ENCODE data around the gene SEZ6L2. TPM values are rescaled to one million over a fixed set of nuclear protein-coding genes. Genes with fewer than 3 reads are reported as not detected.
"Not testable (repeated sequence)": the region's sequence is repeated elsewhere in the genome, so short reads cannot be mapped to it uniquely, and the experiment has no call there.

The SEZ6L2 gene
- total RNA-seq, 1 donor from 2014 or later: 8.7 TPM

GRCh38 chr16:29834079-29834478, 65.3 kb downstream of the SEZ6L2 start:
- no peak for DNase-seq (ENCODE audit: low read depth, low spot score)
- Mint-ChIP-seq H3K27ac (ENCODE audit: unreplicated experiment) (no peak overlapping the region), H3K4me3 (no peak overlapping the region), H3K36me3 (ENCODE audit: low read depth) (no peaks in the 10 kb centered on the region), H3K27me3 (ENCODE audit: low read depth) (no peaks in the 10 kb centered on the region), H3K9me3 (no peaks in the 10 kb centered on the region), H3K4me1 (no peaks in the 10 kb centered on the region)
- TF ChIP-seq CTCF (conservative IDR thresholded peaks at IDR 0.05): no peak

- not testable (repeated sequence) for DNase-seq (ENCODE audit: low read depth, low spot score); H3K36me3 Mint-ChIP-seq (ENCODE audit: low read depth); H3K4me1 Mint-ChIP-seq; H3K4me3 Mint-ChIP-seq; H3K27me3 Mint-ChIP-seq (ENCODE audit: low read depth); H3K9me3 Mint-ChIP-seq; H3K27ac Mint-ChIP-seq (ENCODE audit: unreplicated experiment)
Observed at GRCh38 chr16:29833219-29833618, 66.1 kb downstream of the SEZ6L2 start.

- no peak overlapping the region for H3K27ac Mint-ChIP-seq (ENCODE audit: unreplicated experiment)
- peaks cover 4% of the 10 kb centered on the region for H3K27me3 Mint-ChIP-seq (ENCODE audit: low read depth)
- H3K4me1 Mint-ChIP-seq: no peaks in the 10 kb centered on the region
- H3K4me3 Mint-ChIP-seq: no peak overlapping the region
- no peaks in the 10 kb centered on the region for H3K9me3 Mint-ChIP-seq
- no peak for DNase-seq (ENCODE audit: low read depth, low spot score)
- no peaks in the 10 kb centered on the region for H3K36me3 Mint-ChIP-seq (ENCODE audit: low read depth)
- TF ChIP-seq CTCF (conservative IDR thresholded peaks at IDR 0.05): no peak
Observed at GRCh38 chr16:29831490-29831889, 67.9 kb downstream of the SEZ6L2 start.

GRCh38 chr16:29830774-29831173, 68.6 kb downstream of the SEZ6L2 start:
- Mint-ChIP-seq H3K27me3 (ENCODE audit: low read depth) (peaks cover 4% of the 10 kb centered on the region), H3K36me3 (ENCODE audit: low read depth) (no peaks in the 10 kb centered on the region), H3K4me3 (no peak overlapping the region), H3K4me1 (no peaks in the 10 kb centered on the region), H3K9me3 (no peaks in the 10 kb centered on the region), H3K27ac (ENCODE audit: unreplicated experiment) (no peak overlapping the region)
- no peak for TF ChIP-seq CTCF (conservative IDR thresholded peaks at IDR 0.05)
- no peak for DNase-seq (ENCODE audit: low read depth, low spot score)

GRCh38 chr16:29826342-29826695, 73.0 kb downstream of the SEZ6L2 start:
- TF ChIP-seq CTCF (conservative IDR thresholded peaks at IDR 0.05): no peak
- DNase-seq (ENCODE audit: low read depth, low spot score): no peak
- H3K27me3 Mint-ChIP-seq (ENCODE audit: low read depth): peaks cover 4% of the 10 kb centered on the region
- H3K36me3 Mint-ChIP-seq (ENCODE audit: low read depth): no peaks in the 10 kb centered on the region
- H3K9me3 Mint-ChIP-seq: no peaks in the 10 kb centered on the region
- no peak overlapping the region for H3K4me3 Mint-ChIP-seq
- H3K27ac Mint-ChIP-seq (ENCODE audit: unreplicated experiment): no peak overlapping the region
- H3K4me1 Mint-ChIP-seq: peaks cover 10% of the 10 kb centered on the region

- Mint-ChIP-seq H3K27me3 (ENCODE audit: low read depth) (peaks cover 4% of the 10 kb centered on the region), H3K4me3 (peak overlapping the region; percentile 69), H3K27ac (ENCODE audit: unreplicated experiment) (peak overlapping the region; percentile 75), H3K4me1 (peaks cover 15% of the 10 kb centered on the region), H3K36me3 (ENCODE audit: low read depth) (no peaks in the 10 kb centered on the region), H3K9me3 (no peaks in the 10 kb centered on the region)
- DNase-seq (ENCODE audit: low read depth, low spot score): no peak
- TF ChIP-seq CTCF (conservative IDR thresholded peaks at IDR 0.05): no peak
Observed at GRCh38 chr16:29825145-29826044, 74.0 kb downstream of the SEZ6L2 start.

All from neural crest cell (in vitro differentiated cells).